ENCODE results near the gene KLF15.

Gene KLF15

DNA sequence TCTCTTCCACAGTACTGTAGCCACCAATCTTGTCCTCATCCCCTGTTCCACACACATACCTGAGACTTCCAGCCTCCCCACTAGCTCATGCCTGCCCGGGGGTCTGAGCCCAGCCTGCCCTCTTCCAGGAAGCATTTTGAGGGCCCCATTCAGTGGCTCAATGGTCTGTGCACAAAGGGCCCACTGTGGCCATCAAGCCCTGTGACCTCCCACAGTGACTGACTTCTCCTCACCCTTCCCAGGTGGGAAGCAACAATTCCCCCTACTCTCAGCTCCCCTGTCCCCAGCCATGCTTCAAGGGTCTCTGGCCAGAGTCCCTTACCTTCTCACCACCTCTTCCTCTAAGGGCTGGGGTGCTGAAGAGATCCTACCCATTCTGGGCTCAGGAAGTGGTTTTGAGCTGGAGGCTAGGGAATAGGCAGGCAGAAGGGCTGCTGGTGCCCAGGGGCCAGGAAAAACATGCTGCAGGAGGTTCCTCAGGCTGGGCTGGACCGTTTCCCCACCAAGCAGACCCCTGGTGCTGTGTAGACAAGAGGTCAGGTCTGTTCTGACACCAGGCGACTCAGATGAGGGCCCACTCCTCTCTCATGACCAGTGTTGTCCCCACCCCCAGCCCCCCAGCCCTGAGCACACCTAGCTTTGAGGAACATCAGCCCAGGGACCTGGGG is 3.0 kb upstream of the KLF15 start:
- DNase-seq, result no peak

DNA sequence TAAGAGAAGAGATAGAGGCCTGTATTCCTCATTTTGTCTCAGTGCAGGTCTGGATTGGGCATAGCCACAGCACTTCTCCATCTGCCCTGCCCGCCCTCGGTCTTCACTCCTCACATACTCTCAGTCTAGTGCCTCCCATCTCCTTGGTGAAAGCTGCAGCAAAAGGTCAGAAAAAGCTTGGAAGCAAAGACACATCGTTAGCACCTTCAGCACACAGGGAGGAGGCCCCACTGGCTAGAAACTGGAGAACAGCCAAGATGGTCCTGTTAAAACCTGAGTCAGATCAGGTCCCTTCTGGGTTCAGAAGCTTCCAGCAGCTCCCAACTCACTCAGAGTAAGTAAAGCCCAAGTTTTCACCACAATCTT is 1.6 kb upstream of the KLF15 start:
- DNase-seq, result no peak

- DNase-seq, result no peak
These were observed 1.0 kb upstream of the KLF15 start for GRCh38 chr3:126358038-126358815.

GRCh38 chr3:126356373-126357264 is 589 bp downstream of the KLF15 start:
- no peak for DNase-seq

DNA sequence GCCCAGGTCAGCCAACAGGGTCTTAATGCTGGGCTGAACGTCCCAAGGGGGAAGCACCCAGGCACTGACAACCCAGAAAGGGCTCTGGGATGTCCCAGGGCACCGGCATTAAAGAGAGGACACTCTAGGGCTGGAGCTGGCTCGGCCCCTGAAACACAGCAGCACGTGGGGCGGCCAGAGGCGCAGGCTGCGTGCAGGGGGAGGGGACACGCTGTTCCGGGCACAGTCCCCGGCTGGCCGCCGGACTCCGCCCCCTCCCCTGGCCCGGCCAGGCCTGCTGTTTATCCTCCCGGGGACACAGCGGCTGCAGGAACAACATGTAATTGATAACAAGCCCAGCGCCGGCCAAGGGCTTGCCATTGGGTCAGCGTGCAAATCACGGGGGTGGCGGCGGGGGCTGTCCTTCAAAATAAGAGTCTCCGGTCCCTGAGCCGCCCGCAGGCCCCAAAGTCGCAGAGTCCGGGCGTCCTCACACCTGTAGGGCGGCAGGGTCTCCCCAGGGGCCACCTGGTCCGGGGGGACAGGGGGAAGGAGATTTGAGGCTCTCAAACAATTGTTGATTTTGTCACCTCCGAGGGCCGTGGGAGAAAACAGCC is 1.3 kb downstream of the KLF15 start:
- no peak for DNase-seq

- no peak for DNase-seq
These were observed 2.0 kb downstream of the KLF15 start for GRCh38 chr3:126355251-126355650.

- DNase-seq, result no peak
These were observed 2.4 kb downstream of the KLF15 start for GRCh38 chr3:126354776-126355175.

DNA sequence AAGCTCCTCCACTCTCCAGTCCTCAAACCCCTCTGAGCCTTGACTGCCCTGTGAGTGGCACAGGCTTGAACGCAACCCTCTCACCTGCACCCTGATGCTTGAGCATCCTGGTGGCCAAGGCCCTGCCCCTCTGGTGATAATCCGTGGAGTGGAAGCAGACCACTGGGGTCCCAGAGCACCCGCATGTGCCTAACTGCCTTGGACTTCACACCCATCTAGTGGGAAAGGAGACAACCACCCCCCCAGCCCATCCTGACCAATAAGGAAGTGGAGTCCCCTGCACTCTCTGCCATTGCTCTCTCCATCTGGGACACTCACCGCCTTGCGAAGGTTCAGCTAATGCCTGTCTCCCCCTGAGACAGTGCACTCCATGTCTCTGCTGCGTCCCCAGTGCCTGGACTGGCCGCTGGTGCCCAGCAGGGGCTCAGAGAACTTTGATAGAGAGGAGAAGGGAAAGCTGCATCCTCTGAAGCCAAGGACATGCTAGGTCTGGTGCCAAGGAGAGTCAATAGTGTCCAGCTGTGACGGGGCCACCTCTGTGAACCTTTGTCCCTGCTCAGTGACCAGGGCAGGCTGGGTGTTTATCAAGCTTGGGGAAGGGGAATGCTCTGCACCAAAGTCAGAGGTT is 3.4 kb downstream of the KLF15 start:
- no peak for DNase-seq

DNA sequence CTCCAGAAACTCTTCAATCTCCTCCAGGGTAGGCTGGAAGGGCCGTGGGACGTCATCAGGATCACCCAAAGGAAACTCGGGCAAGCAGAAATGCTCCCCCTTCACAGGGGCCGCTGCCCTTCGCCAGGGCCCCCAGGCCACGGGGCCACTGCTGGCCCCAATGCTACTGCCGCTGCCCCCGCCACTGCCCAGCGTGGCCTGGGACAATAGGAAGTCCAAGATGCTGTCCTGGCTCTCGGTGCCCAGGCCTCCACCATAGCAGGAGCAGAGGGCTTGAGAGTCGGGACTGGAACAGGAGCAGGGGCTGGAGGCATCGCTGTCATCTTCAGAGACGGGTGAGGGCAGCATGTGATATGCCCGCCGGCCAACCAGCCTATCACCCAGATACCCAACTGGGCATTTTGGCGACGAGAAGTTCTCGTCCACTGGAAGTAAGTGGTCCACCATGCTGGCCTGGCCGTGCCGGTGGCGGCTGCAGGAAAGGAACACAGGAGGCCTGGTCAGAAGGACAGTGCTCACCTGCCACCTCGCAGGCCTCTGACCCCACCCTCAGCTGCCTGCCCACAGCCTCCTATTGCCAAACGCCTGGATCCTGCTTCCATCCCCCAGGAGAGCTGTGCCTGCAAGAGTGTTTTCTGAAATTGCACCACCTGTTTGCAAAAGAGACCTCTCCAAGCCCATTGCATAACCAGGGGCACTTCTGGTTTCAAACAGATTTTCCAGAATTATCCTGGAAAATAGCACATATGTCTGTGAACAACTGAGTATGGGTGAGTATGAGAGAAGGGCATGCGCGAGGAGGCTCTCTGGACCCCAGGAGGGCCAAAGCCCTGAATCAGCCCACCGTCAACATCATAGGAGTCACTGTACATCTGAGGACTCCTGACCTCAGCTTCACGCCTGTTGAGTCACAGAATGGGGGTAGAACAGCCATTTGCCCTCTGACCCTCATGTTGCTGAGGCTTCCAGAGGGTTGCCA is 4.4 kb downstream of the KLF15 start:
- DNase-seq, result no peak

DNA sequence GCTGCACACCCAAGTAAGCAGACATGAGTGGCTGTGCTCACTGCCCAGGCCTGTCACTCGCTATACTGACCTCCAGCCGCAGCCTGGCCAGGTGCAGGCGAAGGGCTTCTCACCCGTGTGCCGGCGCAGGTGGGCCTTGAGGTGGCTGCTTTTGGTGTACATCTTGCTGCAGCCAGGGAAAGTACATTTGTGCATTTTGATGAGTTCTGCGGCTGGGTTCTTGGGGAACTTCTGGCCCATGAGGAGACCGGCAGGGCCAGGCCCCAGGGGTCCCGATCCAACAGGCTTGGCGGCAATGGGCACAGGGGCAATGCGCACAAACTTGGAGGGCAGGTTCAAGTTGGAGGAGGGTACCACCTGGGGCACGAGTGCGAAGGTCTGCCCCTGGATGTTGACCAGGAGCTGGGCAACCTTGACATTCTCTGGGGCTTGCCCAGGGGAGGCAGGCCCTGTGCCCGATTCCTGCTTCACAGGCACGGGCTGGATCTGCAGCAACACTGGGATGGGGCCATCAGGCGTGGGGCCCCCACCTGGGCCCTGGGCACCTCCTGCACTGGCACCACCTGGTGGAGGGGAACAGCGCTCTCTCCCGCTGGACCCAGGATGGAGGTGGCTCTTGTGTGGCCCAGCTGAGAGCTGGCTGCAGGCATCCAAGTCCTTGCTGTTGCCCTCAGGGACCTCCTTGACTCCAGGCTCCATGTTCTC is 5.3 kb downstream of the KLF15 start:
- DNase-seq, result no peak

DNA sequence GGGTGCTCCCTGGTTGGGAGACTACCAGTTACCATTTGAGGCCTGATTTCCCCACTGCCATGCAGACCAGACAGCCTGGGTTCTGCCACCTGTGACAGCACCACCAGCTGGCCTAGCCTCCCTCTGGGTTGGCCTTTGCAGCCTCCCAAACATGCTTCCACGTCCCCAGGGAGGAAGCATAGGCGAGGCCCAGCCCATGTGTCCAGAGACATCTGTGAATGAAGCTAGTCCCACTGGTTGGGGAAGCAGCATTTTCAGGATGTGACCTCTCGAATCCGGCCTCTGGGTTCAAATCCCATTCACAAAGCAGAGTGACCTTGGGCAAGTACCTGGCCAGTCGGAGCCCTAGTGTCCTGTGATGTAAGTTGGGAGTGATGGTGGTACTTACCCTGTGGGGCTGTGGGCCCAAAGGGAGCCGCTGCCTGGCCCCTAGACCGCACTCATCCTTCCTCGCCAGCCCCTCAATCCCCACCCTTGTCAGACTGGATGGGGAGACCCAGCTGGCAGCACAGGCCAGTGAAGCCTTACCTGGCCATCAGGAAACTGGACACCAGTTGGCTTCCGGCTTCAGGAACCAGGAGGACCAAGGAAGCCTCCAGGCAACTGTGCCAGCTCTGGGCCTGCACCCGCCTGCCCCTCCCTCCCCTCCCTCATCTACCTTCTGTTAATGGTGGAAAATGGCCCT is 6.0 kb downstream of the KLF15 start:
- DNase-seq, result no peak

DNA sequence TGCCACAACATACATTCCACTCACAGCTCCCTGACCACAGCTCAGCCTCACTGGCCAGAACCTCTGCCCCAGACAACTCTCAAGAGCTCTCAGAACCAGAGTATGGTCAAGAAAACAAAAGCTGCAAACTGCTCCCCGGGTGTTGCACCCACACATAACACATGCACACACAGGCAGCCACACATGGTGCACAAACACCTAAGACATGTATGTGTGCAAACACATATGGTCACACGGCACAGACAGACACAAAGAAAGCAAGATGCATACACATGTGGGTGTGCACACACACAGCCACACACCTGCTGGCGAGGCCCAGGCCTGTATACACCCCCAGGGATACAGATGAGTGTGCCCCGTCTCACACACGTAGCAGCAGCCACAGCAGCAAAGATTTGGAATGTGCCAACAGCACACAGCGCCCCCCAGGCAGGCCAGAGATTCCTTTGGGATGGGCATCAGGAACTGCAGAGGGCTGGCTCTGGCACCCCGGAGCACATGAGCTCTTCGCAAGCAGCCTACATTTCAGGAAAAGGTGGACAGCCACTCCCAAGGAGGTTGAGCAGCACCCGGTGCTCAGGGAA is 6.6 kb downstream of the KLF15 start:
- no peak for DNase-seq

- DNase-seq, result no peak
These were observed 7.4 kb downstream of the KLF15 start for GRCh38 chr3:126349611-126350501.

- no peak for DNase-seq
These were observed 8.1 kb downstream of the KLF15 start for GRCh38 chr3:126349071-126349470.

- no peak for DNase-seq
These were observed 8.8 kb downstream of the KLF15 start for GRCh38 chr3:126348308-126348920.

GRCh38 chr3:126347543-126348161 is 9.6 kb downstream of the KLF15 start:
- no peak for DNase-seq

DNA sequence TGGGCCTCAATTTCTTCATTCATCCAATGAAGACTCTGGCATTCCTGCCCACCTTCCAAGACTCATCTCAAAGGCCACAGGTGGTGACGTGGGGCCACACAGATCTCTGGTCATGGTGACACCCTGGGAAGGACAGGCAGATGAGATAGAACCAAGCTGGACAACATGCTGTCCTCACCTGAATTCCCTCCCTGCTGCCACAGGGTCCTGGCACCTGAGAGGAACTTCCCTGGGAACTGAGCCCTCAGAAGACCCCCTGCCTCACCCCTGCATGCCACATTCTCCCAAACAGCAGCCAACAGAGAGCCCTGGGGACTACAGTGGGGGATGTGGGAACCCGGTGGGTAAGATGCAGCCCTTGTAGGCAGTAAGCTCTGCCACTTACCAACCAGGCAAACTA is 10.7 kb downstream of the KLF15 start:
- no peak for DNase-seq

Data from activated CD4-positive, alpha-beta T cell treated with anti-CD3 and anti-CD28 coated beads, Interleukin-10, Interleukin-2, amounts not matched to agents 100 ng/mL and 50 ng/mL, durations not matched to agents 16 hours and 8 hours (primary cell).